Activated naive CD4-positive, alpha-beta T cell treated with anti-CD3 and anti-CD28 coated beads for 36 hours (primary cell): Measurements from ENCODE around the gene PGA5. TPM values are rescaled to one million over a fixed set of nuclear protein-coding genes. Genes with fewer than 3 reads are reported as not detected.

Source experiments
- CTCF ChIA-PET: fragments of 350-600 bp; sonication (Branson Sonifier 250); formaldehyde crosslinking; loops from one replicate; lab custom pipeline; 2021; ENCODE audit warnings: antibody characterized with exemption; lab: Charles Lee
- DNase-seq: peaks from one replicate; pipeline ENCODE4 v3.0.0-alpha.2; 2020
- H3K27ac Mint-ChIP-seq: one replicate; pipeline ENCODE4 v1.8.0; 2021; ENCODE audit warnings: mild to moderate bottlenecking, mixed read lengths
- H3K27me3 Mint-ChIP-seq: one replicate; pipeline ENCODE4 v1.8.0; 2021; ENCODE audit warnings: low read depth, mixed read lengths
- H3K36me3 Mint-ChIP-seq: one replicate; pipeline ENCODE4 v1.8.0; 2021; ENCODE audit warnings: low read depth, mixed read lengths
- H3K4me1 Mint-ChIP-seq: one replicate; pipeline ENCODE4 v1.8.0; 2021; ENCODE audit warnings: low read depth, mixed read lengths
- H3K4me3 Mint-ChIP-seq: one replicate; pipeline ENCODE4 v1.8.0; 2021; ENCODE audit warnings: mild to moderate bottlenecking, moderate library complexity, mixed read lengths
- H3K9me3 Mint-ChIP-seq: one replicate; pipeline ENCODE4 v1.8.0; 2021; ENCODE audit warnings: mixed read lengths
- intact Hi-C: fragments of 100-400 bp; cut with micrococcal nuclease; formaldehyde crosslinking; loops from one replicate; pipeline ENCODE4 v1.15.1; 2023
- total RNA-seq, 2 experiments: library from RNA; stranded (reverse); gene quantifications; one replicate each; pipeline ENCODE4 v1.2.3, GENCODE V29; 2021

The PGA5 gene
- total RNA-seq, 2 experiments from 2014 or later: not detected

DNA sequence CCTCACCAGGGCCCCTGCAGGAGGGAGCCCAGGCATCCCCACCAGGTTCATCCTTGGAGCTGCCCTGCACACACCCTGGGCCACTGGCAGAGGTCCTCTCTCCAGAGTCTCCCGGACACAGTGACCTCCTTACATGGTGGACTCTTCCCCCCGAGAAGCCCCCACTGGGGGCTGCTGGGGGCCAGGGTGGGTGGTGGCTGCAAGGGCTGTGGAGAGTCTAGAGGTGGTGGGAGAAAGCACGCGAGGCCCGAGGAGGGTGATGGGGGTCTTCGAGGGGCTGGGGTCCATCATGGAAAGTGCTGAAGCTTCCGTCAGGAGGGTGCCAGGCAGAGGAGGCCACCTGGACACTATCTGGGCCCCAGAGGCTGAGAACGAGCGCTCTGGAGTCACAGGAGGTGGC, 17.6 kb downstream of the PGA5 start:
- no peak overlapping the region for H3K27ac Mint-ChIP-seq
- no peaks in the 10 kb centered on the region for H3K4me1 Mint-ChIP-seq
- H3K27me3 Mint-ChIP-seq: no peaks in the 10 kb centered on the region
- CTCF ChIA-PET: no interaction called here
- H3K4me3 Mint-ChIP-seq: no peak overlapping the region
- peaks cover 3% of the 10 kb centered on the region for H3K36me3 Mint-ChIP-seq
- no peaks in the 10 kb centered on the region for H3K9me3 Mint-ChIP-seq
- intact Hi-C loops: no loop called here
- no peak for DNase-seq

DNA sequence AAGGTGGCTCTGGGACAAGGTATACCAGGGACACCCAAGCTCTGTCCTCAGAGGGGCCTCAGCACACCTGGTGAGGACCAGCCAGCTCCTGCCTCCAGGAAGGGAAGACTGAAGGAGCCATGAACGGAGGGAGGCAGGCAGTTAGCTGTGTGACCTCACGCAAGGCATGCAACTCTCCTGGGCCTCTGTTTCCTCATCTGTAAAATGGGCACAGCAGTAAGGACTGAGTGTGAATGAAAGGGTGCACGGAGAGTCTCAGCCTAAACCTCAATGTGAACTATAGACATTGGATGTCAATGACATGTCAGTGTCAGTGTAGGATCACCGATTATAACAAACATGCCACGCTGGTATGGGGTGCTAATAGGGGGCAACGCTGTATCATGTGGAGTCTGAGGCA, 18.4 kb downstream of the PGA5 start:
- Mint-ChIP-seq H3K27me3 (no peaks in the 10 kb centered on the region), H3K27ac (no peak overlapping the region), H3K4me3 (no peak overlapping the region), H3K36me3 (peaks cover 5% of the 10 kb centered on the region), H3K9me3 (no peaks in the 10 kb centered on the region), H3K4me1 (no peaks in the 10 kb centered on the region)
- intact Hi-C loops: no loop called here
- no peak for DNase-seq
- CTCF ChIA-PET: no interaction called here

DNA sequence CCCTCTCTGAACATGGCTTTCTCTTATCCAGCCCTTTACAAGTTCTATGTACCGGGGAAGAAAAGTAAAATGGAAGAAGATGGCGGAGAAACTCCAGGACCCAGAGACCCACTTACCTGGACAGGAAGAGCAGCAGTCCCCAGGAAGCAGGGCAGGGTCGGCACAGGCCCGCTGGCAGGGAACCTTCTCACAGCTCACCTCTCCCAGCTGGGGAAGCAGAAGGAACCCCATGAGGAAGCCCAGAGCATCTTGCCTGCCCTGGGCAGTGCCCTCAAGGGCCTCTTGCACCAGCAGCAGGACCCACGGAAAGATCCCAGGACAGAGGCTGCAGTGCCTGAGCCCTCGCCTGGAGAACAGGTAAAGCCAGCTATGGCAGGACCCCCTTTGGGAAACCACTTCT, 23.4 kb downstream of the PGA5 start:
- Mint-ChIP-seq H3K4me3 (no peak overlapping the region), H3K9me3 (no peaks in the 10 kb centered on the region), H3K27ac (no peak overlapping the region), H3K4me1 (no peaks in the 10 kb centered on the region), H3K27me3 (no peaks in the 10 kb centered on the region), H3K36me3 (peaks cover 6% of the 10 kb centered on the region)
- DNase-seq: no peak
- CTCF ChIA-PET: interaction anchor here (2.8 kb wide), 1 partner anchor 10 kb away, joined by 18 read pairs; no protein-coding TSS in a partner anchor
- intact Hi-C loops: no loop called here

DNA sequence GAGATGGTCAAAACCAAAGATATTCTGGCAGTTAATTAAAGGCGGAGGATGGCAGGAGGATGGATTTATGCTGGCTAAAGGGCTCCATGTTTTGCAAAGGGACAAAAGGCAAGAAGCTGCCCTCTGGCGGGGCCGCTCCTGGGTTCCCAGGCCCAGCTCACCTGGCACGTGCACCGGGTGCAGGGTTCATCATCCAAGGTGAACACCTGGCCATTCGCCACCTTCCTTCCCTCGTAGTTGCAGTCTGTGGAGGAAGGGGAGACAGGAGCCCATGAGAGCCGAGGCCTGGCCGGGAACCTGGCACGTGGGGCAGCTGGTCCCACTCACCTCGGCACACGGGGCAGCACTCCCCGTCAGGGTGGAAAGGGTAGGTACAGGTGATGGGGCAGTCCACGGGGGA, 23.8 kb downstream of the PGA5 start:
- intact Hi-C loops: no loop called here
- H3K4me1 Mint-ChIP-seq: no peaks in the 10 kb centered on the region
- no peak overlapping the region for H3K27ac Mint-ChIP-seq
- DNase-seq: no peak
- H3K9me3 Mint-ChIP-seq: no peaks in the 10 kb centered on the region
- peaks cover 6% of the 10 kb centered on the region for H3K36me3 Mint-ChIP-seq
- no peak overlapping the region for H3K4me3 Mint-ChIP-seq
- no peaks in the 10 kb centered on the region for H3K27me3 Mint-ChIP-seq
- CTCF ChIA-PET: interaction anchor here (2.8 kb wide), 1 partner anchor 10 kb away, joined by 18 read pairs; no protein-coding TSS in a partner anchor

DNA sequence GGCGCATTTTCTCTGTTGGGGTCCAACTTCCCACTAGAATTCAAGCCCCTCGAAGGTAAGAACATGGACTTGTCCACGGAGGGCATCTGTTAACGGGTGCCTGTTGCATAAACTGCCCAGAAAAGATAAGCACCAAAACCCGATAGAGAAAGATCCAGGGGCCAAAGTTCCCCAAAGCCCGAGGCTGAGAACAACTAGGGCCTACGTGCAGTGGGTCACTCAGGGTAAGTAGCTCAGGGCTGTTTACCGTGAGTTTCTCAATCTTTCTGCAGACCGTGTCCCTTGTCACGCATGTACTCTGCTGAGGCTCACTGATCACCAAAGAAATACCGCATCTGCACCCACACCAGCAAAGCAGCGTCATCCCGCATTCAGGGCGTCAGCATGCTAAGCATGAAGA, 24.4 kb downstream of the PGA5 start:
- no peak overlapping the region for H3K4me3 Mint-ChIP-seq
- H3K4me1 Mint-ChIP-seq: no peaks in the 10 kb centered on the region
- H3K27ac Mint-ChIP-seq: no peak overlapping the region
- peaks cover 6% of the 10 kb centered on the region for H3K36me3 Mint-ChIP-seq
- no peak for DNase-seq
- H3K9me3 Mint-ChIP-seq: no peaks in the 10 kb centered on the region
- intact Hi-C loops: no loop called here
- CTCF ChIA-PET: interaction anchor here (2.8 kb wide), 1 partner anchor 11 kb away, joined by 18 read pairs; no protein-coding TSS in a partner anchor
- H3K27me3 Mint-ChIP-seq: no peaks in the 10 kb centered on the region

DNA sequence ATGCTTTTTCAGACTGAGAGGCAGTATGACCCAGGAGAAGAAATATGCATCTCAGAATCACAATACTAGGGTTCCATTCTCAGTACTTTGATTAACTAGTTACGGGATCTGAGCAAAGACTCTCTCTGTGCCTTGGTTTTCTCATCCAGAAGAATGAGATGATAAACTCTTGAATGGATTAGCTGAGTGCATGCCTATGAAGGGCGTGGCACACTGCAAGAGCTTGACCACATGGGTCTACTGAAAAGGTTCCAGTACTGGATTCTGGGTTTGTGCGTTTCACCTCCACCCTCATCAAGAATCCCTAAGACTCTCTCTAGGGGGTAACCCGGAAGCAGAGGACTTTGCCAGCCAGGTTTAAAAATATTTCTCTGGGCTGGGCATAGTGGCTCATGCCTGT, 25.6 kb downstream of the PGA5 start:
- no peak overlapping the region for H3K4me3 Mint-ChIP-seq
- H3K36me3 Mint-ChIP-seq: peaks cover 6% of the 10 kb centered on the region
- intact Hi-C loops: no loop called here
- CTCF ChIA-PET: interaction anchor here (0.6 to 2.8 kb wide), 2 partner anchors 12 to 367 kb away, joined by 3 to 18 read pairs; no protein-coding TSS in a partner anchor
- H3K4me1 Mint-ChIP-seq: peaks cover 2% of the 10 kb centered on the region
- H3K27me3 Mint-ChIP-seq: no peaks in the 10 kb centered on the region
- no peaks in the 10 kb centered on the region for H3K9me3 Mint-ChIP-seq
- no peak overlapping the region for H3K27ac Mint-ChIP-seq
- DNase-seq: no peak

DNA sequence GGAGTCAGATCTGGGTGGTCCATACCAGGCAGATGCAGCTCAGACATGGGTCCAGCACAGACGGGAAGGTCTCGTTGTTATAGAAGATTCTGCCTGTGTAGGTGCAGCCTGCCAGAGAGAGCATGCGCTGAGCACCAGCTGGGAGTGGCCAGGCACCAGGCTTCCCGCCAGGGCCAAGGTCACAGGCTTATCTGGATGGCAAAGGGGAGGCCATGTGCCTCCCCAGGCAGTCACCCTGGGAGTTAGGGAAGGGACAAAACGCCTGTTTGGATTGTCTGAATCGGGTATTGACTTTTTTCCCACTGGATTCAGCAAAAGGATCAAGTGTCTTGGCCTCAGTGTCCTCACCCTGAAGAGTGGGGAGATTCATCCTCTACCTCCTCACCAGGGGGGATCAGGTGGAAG, 26.5 kb downstream of the PGA5 start:
- Mint-ChIP-seq H3K4me3 (no peak overlapping the region), H3K4me1 (peaks cover 2% of the 10 kb centered on the region), H3K27me3 (no peaks in the 10 kb centered on the region), H3K27ac (no peak overlapping the region), H3K9me3 (no peaks in the 10 kb centered on the region), H3K36me3 (peaks cover 6% of the 10 kb centered on the region)
- no peak for DNase-seq
- intact Hi-C loops: no loop called here
- CTCF ChIA-PET: no interaction called here

DNA sequence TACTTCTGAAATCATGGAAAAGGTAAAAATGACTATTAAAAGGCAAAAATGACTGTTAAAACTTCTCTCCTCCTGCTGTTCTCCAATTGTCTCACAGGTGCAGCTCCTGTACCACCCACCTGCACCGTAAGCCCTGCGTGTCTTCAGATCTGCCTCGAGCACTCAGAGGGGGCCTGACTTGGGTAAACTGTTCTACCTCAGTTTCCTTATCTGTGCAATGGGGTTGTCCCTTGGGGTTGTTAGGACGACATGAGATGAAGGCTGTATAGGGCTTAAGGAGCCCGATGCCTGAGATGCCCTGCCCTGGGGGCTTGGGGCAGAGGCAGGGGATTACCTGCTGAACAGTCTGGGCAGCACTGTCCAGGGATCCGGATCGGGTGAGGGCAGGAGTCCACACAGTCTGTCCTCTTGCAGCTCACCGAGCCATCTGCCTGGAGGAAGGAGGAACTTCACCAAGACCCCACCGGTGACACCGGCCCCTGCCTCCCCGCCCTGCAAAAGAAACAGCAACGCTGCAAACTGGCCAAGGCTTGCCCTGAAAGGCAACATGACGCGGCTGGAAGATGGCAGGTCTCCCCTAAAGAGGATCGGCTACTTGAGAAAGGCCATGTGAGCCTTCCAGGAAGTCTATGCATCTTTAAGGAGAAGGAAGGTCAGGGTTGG, 27.7 kb downstream of the PGA5 start:
- CTCF ChIA-PET: interaction anchor here (0.6 kb wide), 1 partner anchor 262 kb away, joined by 3 read pairs; no protein-coding TSS in a partner anchor
- H3K4me1 Mint-ChIP-seq: peaks cover 2% of the 10 kb centered on the region
- H3K27me3 Mint-ChIP-seq: no peaks in the 10 kb centered on the region
- H3K9me3 Mint-ChIP-seq: no peaks in the 10 kb centered on the region
- intact Hi-C loops: no loop called here
- no peak overlapping the region for H3K4me3 Mint-ChIP-seq
- no peak for DNase-seq
- H3K36me3 Mint-ChIP-seq: peaks cover 2% of the 10 kb centered on the region
- H3K27ac Mint-ChIP-seq: no peak overlapping the region

DNA sequence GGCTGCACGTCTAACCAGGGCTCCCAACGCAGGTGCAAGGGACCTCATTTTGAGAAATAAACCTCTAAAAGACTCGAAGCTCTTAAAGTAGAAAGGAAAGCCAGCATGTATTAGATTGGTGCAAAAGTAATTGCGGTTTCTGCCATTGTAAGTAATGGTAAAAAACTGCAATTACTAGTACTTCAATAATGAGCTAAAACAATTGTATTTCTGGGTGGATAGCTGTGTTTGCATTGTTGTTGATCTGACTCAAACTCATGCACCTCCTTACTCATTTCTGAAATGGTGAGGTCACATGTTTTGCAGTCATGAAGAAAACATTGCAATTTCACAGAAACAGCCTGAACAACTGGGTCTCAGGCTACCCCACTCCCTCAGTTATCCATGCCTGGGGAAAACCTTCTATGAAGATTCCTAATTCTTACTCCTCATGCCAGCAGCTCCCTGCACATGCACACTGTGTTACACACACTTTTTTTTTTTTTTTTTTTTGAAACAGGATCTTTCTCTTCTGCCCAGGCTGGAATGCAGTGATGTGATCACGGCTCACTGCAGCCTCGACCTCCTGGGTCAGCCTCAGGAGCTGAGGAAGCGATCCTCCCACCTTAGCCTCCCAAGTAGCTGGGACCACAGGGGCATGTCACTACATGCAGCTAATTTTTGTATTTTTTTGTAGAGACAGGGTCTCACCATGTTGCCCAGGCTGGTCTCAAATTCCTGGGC, 29.5 kb downstream of the PGA5 start:
- Mint-ChIP-seq H3K4me3 (no peak overlapping the region), H3K4me1 (peaks cover 2% of the 10 kb centered on the region), H3K36me3 (peaks cover 4% of the 10 kb centered on the region), H3K27me3 (no peaks in the 10 kb centered on the region), H3K9me3 (no peaks in the 10 kb centered on the region), H3K27ac (no peak overlapping the region)
- DNase-seq: no peak
- intact Hi-C loops: no loop called here
- CTCF ChIA-PET: interaction anchor here (1.0 to 1.4 kb wide), 3 partner anchors 17 to 24 kb away, joined by 4 to 7 read pairs (median 7); partner anchors contain the start of gene VWCE

DNA sequence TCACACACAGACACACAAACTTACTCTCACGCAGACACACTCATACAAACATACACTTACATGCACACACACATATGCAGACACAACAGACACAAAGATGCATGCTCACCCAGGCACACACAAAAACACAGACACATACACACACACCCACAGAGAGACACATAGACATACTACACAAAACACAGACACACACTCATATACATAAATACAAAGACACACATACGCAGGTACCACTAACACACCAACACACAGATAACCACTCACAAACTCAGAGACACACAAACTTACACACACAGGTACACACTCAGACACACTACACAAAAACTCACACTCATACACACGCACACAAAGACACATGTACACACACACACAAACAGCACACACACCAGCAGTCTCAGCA, 31.8 kb downstream of the PGA5 start:
- Mint-ChIP-seq H3K27ac (no peak overlapping the region), H3K9me3 (no peaks in the 10 kb centered on the region), H3K36me3 (peaks cover 3% of the 10 kb centered on the region), H3K4me3 (no peak overlapping the region), H3K4me1 (peaks cover 2% of the 10 kb centered on the region), H3K27me3 (no peaks in the 10 kb centered on the region)
- intact Hi-C loops: no loop called here
- CTCF ChIA-PET: no interaction called here
- no peak for DNase-seq

DNA sequence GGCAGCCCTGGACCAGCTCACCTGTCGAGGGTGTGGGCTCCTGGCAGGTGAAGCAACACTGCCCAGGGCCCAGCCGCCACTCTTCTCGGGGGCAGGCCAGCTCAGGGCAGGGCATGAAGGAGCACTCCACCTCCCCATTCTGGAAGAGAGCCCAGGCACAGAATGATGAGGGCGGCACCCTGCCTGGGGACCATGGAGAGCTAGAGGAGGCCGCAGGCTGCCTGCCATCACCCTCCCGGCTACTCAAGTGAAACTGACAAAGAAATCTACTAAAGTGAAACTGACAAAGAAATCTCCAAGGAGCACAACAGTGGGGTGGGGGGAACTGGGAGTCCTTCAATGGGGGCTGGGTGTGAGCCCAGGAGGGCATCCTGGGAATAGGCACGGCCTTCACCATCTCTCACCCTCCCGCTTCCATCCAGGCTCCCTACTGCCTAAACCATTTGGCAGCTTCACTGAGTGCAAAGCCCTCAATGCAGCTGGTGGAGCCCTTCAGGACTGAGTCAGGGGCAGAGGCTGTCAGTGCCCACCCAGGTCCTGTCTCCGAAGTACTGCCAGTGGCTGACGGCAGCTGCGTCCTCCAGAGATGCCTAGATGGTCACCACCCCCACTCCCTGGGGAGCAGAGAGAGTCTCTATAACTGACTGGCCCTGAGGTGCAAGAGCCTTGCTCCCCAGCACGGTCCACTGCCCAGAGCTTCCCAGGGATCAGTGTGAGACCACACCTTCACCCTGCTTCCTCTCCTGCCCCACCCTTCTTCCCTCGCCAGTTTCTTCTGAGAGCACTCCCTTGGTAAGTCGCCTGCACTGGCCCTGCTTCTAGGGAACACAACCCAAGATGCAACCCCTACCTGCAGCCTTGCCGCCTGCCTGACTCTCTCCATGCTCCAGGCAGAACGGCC, 32.5 kb downstream of the PGA5 start:
- peaks cover 4% of the 10 kb centered on the region for H3K36me3 Mint-ChIP-seq
- H3K4me3 Mint-ChIP-seq: no peak overlapping the region
- H3K27ac Mint-ChIP-seq: no peak overlapping the region
- DNase-seq: no peak
- no peaks in the 10 kb centered on the region for H3K27me3 Mint-ChIP-seq
- peaks cover 2% of the 10 kb centered on the region for H3K4me1 Mint-ChIP-seq
- CTCF ChIA-PET: no interaction called here
- intact Hi-C loops: no loop called here
- H3K9me3 Mint-ChIP-seq: no peaks in the 10 kb centered on the region

DNA sequence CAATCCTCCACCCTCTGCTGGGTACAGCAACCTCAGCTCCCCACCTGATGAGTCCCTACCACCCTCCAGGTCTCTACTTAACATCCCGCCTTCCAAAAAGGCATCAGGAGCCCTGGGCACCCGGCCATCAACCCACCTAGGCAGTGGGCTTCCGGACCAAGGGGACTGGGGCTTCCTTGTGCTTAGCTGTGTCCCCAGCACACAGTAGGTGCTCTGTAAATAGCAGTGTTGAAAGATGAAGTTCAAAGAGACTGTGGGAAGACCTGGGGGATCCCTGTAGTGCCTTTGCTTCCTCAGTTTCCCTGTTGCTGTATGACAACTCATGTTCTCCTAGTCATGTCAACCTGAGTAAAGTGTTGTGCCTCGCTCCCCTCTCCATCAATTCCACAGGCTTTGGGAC, 33.1 kb downstream of the PGA5 start:
- H3K36me3 Mint-ChIP-seq: peaks cover 4% of the 10 kb centered on the region
- H3K9me3 Mint-ChIP-seq: no peaks in the 10 kb centered on the region
- H3K4me1 Mint-ChIP-seq: peaks cover 2% of the 10 kb centered on the region
- CTCF ChIA-PET: no interaction called here
- intact Hi-C loops: no loop called here
- no peaks in the 10 kb centered on the region for H3K27me3 Mint-ChIP-seq
- DNase-seq: no peak
- H3K27ac Mint-ChIP-seq: no peak overlapping the region
- no peak overlapping the region for H3K4me3 Mint-ChIP-seq
